Measurements from ENCODE around the gene SOS2. TPM values are rescaled to one million over a fixed set of nuclear protein-coding genes. Genes with fewer than 3 reads are reported as not detected.

The SOS2 gene
- polyA plus RNA-seq, 1 donor, result 26.3 TPM

GRCh38 chr14:50249136-50249775 is 17.9 kb upstream of the SOS2 start:
- peak; percentile 45 to 62 for DNase-seq
- Histone ChIP-seq H3K36me3 (ENCODE audit: control insufficient read depth, insufficient read depth, low read length) (peaks cover 4% of the 10 kb centered on the region), H3K4me1 (ENCODE audit: control insufficient read depth, insufficient read depth, low read length) (no peaks in the 10 kb centered on the region), H3K27me3 (ENCODE audit: control insufficient read depth, insufficient read depth, low read length) (no peaks in the 10 kb centered on the region), H3K27ac (ENCODE audit: low read length) (no peak overlapping the region), H3K9me3 (ENCODE audit: control insufficient read depth, low read depth, low read length) (no peaks in the 10 kb centered on the region), H3K4me3 (ENCODE audit: low read length) (no peak overlapping the region)
- WGBS (ENCODE audit: insufficient coverage, low lambda C conversion rate), result no CpG with 5 or more reads among the region's 7 CpGs

- no peak for DNase-seq
- H3K4me3 ChIP-seq (ENCODE audit: low read length), result no peak overlapping the region
- no peak overlapping the region for H3K27ac ChIP-seq (ENCODE audit: low read length)
- WGBS (ENCODE audit: insufficient coverage, low lambda C conversion rate), result 79% methylated on average over 2 of the region's 3 CpGs
- H3K27me3 ChIP-seq (ENCODE audit: control insufficient read depth, insufficient read depth, low read length), result no peaks in the 10 kb centered on the region
- peaks cover 3% of the 10 kb centered on the region for H3K36me3 ChIP-seq (ENCODE audit: control insufficient read depth, insufficient read depth, low read length)
- H3K4me1 ChIP-seq (ENCODE audit: control insufficient read depth, insufficient read depth, low read length), result no peaks in the 10 kb centered on the region
- no peaks in the 10 kb centered on the region for H3K9me3 ChIP-seq (ENCODE audit: control insufficient read depth, low read depth, low read length)
These were observed 15.9 kb upstream of the SOS2 start for GRCh38 chr14:50247245-50247644.

DNA sequence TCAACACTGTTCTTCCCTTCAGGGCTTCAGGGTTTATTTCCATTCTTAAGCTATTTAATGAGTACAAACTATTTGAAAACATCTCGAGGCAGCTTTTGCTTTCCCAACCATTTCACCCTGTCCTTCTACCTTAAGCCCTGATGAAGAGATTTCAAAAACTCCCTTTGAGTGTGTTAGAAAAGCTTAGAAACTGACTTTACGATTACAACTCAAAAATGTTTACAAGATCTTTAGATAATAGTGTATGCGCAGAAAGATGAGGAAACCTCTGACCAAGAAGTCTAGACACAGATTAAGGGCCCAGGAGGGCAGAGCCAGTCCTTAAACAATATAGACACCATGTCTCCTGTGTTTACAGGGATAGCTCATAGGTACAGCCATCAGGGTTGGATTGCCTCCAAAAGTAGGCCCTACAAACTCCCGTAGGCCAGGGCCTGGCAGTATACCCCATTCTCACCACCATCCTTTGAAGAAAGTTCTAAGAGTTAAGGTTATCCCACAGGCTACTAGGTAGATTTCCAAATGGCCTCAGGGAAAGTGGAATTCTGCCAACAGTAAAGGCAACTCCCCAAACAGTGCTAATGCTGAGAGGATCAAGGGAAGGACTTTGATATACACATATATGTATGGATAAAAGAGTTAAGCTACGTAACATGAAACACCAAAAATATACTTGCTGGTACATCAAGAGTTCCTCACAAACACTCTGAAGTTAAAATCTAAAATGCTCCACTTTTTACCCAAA is 11.4 kb upstream of the SOS2 start:
- DNase-seq, result no peak
- WGBS (ENCODE audit: insufficient coverage, low lambda C conversion rate), result 100% methylated on average over 2 of the region's 5 CpGs

DNA sequence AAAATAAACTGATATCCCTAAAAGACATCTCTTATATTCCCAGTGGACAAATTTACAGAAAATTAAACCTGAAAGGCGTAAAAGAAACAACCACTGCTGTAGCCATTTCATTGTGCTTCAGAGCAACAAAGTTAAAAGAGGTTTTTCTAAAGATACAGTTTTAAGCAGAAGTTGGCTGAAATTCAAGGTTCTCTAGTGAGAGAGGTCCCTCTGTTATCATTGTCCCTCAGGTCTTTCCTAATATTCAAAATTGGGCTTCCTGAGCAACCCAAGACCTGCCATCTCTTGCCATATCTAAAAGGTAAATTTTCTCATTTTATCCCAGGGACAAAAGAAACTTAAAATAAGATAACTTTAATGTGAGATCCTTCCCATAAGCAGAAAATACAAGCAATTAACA is 10.7 kb upstream of the SOS2 start:
- Histone ChIP-seq H3K27ac (ENCODE audit: low read length) (no peak overlapping the region), H3K27me3 (ENCODE audit: control insufficient read depth, insufficient read depth, low read length) (no peaks in the 10 kb centered on the region), H3K4me1 (ENCODE audit: control insufficient read depth, insufficient read depth, low read length) (no peaks in the 10 kb centered on the region), H3K9me3 (ENCODE audit: control insufficient read depth, low read depth, low read length) (no peaks in the 10 kb centered on the region), H3K36me3 (ENCODE audit: control insufficient read depth, insufficient read depth, low read length) (peaks cover 3% of the 10 kb centered on the region), H3K4me3 (ENCODE audit: low read length) (no peak overlapping the region)
- DNase-seq, result no peak
- 100% methylated on average over 1 of the region's 1 CpG for WGBS (ENCODE audit: insufficient coverage, low lambda C conversion rate)

More for the DNA sequence above, 11.4 kb upstream of the SOS2 start:
- Histone ChIP-seq H3K27ac (ENCODE audit: low read length) (no peak overlapping the region), H3K36me3 (ENCODE audit: control insufficient read depth, insufficient read depth, low read length) (peaks cover 3% of the 10 kb centered on the region), H3K4me3 (ENCODE audit: low read length) (no peak overlapping the region), H3K27me3 (ENCODE audit: control insufficient read depth, insufficient read depth, low read length) (no peaks in the 10 kb centered on the region), H3K9me3 (ENCODE audit: control insufficient read depth, low read depth, low read length) (no peaks in the 10 kb centered on the region), H3K4me1 (ENCODE audit: control insufficient read depth, insufficient read depth, low read length) (no peaks in the 10 kb centered on the region)

GRCh38 chr14:50237427-50237826 is 6.0 kb upstream of the SOS2 start:
- Histone ChIP-seq H3K9me3 (ENCODE audit: control insufficient read depth, low read depth, low read length) (no peaks in the 10 kb centered on the region), H3K4me3 (ENCODE audit: low read length) (no peak overlapping the region), H3K27ac (ENCODE audit: low read length) (no peak overlapping the region), H3K4me1 (ENCODE audit: control insufficient read depth, insufficient read depth, low read length) (no peaks in the 10 kb centered on the region), H3K27me3 (ENCODE audit: control insufficient read depth, insufficient read depth, low read length) (no peaks in the 10 kb centered on the region), H3K36me3 (ENCODE audit: control insufficient read depth, insufficient read depth, low read length) (no peaks in the 10 kb centered on the region)
- DNase-seq, result no peak
- WGBS (ENCODE audit: insufficient coverage, low lambda C conversion rate), result 76% methylated on average over 2 of the region's 3 CpGs

DNA sequence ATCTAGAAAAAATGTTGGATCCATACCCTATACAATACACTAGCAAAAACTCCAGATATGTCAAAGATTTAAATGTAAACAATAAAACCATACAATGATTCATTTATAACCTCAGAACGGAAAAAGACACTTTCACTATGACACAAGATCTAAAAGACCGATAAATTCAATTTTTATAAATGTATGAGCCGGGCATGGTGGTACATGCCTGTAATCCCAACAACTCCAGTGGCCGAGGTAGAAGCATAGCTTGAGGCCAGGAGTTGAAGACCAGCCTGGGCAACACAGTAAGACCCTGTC is 2.5 kb upstream of the SOS2 start:
- Histone ChIP-seq H3K36me3 (ENCODE audit: control insufficient read depth, insufficient read depth, low read length) (no peaks in the 10 kb centered on the region), H3K27ac (ENCODE audit: low read length) (no peak overlapping the region), H3K27me3 (ENCODE audit: control insufficient read depth, insufficient read depth, low read length) (no peaks in the 10 kb centered on the region), H3K9me3 (ENCODE audit: control insufficient read depth, low read depth, low read length) (no peaks in the 10 kb centered on the region), H3K4me1 (ENCODE audit: control insufficient read depth, insufficient read depth, low read length) (peaks cover 5% of the 10 kb centered on the region), H3K4me3 (ENCODE audit: low read length) (no peak overlapping the region)
- DNase-seq, result no peak
- WGBS (ENCODE audit: insufficient coverage, low lambda C conversion rate), result no CpG with 5 or more reads among the region's 4 CpGs

DNA sequence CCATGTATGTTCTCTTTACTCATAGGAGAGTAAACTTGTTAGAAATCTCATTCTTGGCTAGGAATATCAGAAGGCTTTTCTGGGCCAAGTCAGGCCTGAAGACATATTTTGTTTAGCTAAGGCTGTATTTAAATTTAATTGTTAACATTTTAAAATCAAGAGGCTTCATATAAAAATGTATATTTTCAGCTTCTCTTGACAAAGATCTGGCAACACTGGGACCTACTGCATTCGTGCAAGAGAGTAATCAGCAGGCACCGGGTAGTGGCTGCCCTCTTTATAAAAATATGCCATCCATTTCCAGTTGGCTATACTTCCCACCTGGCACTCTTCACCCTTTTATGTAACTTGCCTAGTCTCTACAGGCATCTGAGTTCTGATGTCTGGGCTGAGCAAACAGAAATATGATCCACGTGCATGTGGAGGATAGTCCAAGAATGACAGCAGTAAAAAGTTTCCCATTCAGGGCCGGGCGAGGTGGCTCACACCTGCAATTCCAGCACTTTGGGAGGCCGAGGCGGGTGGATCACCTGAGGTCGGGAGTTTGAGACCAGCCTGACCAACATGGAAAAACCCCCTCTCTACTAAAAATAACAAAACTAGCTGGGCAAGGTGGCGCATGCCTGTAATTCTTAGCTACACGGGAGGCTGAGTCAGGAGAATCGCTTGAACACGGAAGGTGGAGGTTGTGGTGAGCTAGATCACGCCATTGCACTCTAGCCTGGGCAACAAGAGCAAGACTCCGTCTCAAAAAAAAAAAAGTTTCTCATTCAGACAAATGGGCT is 2.0 kb upstream of the SOS2 start:
- Histone ChIP-seq H3K9me3 (ENCODE audit: control insufficient read depth, low read depth, low read length) (no peaks in the 10 kb centered on the region), H3K27ac (ENCODE audit: low read length) (no peak overlapping the region), H3K4me1 (ENCODE audit: control insufficient read depth, insufficient read depth, low read length) (peaks cover 5% of the 10 kb centered on the region), H3K27me3 (ENCODE audit: control insufficient read depth, insufficient read depth, low read length) (no peaks in the 10 kb centered on the region), H3K4me3 (ENCODE audit: low read length) (no peak overlapping the region), H3K36me3 (ENCODE audit: control insufficient read depth, insufficient read depth, low read length) (no peaks in the 10 kb centered on the region)
- WGBS (ENCODE audit: insufficient coverage, low lambda C conversion rate), result no CpG with 5 or more reads among the region's 14 CpGs
- no peak for DNase-seq

- no CpG with 5 or more reads among the region's 13 CpGs for WGBS (ENCODE audit: insufficient coverage, low lambda C conversion rate)
- no peaks in the 10 kb centered on the region for H3K36me3 ChIP-seq (ENCODE audit: control insufficient read depth, insufficient read depth, low read length)
- no peaks in the 10 kb centered on the region for H3K9me3 ChIP-seq (ENCODE audit: control insufficient read depth, low read depth, low read length)
- no peak for DNase-seq
- no peaks in the 10 kb centered on the region for H3K27me3 ChIP-seq (ENCODE audit: control insufficient read depth, insufficient read depth, low read length)
- H3K4me1 ChIP-seq (ENCODE audit: control insufficient read depth, insufficient read depth, low read length), result peaks cover 5% of the 10 kb centered on the region
- H3K27ac ChIP-seq (ENCODE audit: low read length), result peak overlapping the region; percentile 90
- peak overlapping the region; percentile 72 for H3K4me3 ChIP-seq (ENCODE audit: low read length)
These were observed 881 bp upstream of the SOS2 start for GRCh38 chr14:50232276-50232642.

- Histone ChIP-seq H3K36me3 (ENCODE audit: control insufficient read depth, insufficient read depth, low read length) (no peaks in the 10 kb centered on the region), H3K4me3 (ENCODE audit: low read length) (peak overlapping the region; percentile 89), H3K27ac (ENCODE audit: low read length) (peak overlapping the region; percentile 97), H3K27me3 (ENCODE audit: control insufficient read depth, insufficient read depth, low read length) (no peaks in the 10 kb centered on the region), H3K4me1 (ENCODE audit: control insufficient read depth, insufficient read depth, low read length) (peaks cover 8% of the 10 kb centered on the region), H3K9me3 (ENCODE audit: control insufficient read depth, low read depth, low read length) (no peaks in the 10 kb centered on the region)
- 0% methylated on average over 2 of the region's 64 CpGs for WGBS (ENCODE audit: insufficient coverage, low lambda C conversion rate)
- DNase-seq, result peak; percentile 47 to 82
These were observed 490 bp downstream of the SOS2 start for GRCh38 chr14:50230701-50231474.

DNA sequence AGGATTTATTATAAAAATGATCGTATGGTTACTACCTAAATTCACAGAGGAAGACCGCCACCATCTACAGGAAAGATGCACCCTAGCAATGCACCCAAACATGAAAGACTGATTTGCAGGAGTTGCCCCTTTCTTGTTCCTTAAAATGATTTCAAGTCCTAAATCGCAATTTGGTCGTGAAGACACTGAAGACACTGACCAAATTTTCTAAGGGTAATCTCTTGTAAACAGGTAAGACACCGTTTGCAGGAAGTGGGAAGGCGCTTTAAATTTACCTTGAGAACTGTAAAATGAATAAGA is 1.0 kb downstream of the SOS2 start:
- H3K27me3 ChIP-seq (ENCODE audit: control insufficient read depth, insufficient read depth, low read length), result no peaks in the 10 kb centered on the region
- peak overlapping the region; percentile 89 for H3K4me3 ChIP-seq (ENCODE audit: low read length)
- H3K27ac ChIP-seq (ENCODE audit: low read length), result peak overlapping the region; percentile 97
- H3K9me3 ChIP-seq (ENCODE audit: control insufficient read depth, low read depth, low read length), result no peaks in the 10 kb centered on the region
- no peaks in the 10 kb centered on the region for H3K36me3 ChIP-seq (ENCODE audit: control insufficient read depth, insufficient read depth, low read length)
- peaks cover 8% of the 10 kb centered on the region for H3K4me1 ChIP-seq (ENCODE audit: control insufficient read depth, insufficient read depth, low read length)
- WGBS (ENCODE audit: insufficient coverage, low lambda C conversion rate), result 0% methylated on average over 2 of the region's 6 CpGs
- no peak for DNase-seq

Measured in large intestine (tissue), 3 donors.